ENCODE measurements around the gene AMTN.
"Not testable (repeated sequence)": the region's sequence is repeated elsewhere in the genome, so short reads cannot be mapped to it uniquely, and the experiment has no call there.

Gene AMTN, protein sequence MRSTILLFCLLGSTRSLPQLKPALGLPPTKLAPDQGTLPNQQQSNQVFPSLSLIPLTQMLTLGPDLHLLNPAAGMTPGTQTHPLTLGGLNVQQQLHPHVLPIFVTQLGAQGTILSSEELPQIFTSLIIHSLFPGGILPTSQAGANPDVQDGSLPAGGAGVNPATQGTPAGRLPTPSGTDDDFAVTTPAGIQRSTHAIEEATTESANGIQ

DNA sequence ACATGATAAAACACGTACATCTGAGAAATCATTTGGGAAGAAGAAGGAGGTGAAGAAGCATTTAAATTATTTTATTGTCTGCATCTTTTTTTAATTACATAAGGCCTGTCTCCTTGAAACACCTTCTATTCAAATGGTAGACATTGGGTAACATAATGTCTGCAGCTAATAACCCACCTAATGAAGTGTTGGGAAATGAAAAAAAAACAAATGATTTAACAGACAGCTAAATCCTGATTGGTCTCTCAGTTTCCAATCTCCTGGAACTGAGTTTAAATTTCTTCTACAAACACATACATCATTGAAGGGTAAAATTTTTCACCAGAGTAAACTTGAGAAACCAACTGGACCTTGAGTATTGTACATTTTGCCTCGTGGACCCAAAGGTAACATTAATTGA lies at the start of gene AMTN:
TSS of gene AMTN (plus strand) at position 301 of the 400 bp plus-strand sequence. CDS start 209 bp downstream, outside the sequence.
- FAIRE-seq = no peak

DNA sequence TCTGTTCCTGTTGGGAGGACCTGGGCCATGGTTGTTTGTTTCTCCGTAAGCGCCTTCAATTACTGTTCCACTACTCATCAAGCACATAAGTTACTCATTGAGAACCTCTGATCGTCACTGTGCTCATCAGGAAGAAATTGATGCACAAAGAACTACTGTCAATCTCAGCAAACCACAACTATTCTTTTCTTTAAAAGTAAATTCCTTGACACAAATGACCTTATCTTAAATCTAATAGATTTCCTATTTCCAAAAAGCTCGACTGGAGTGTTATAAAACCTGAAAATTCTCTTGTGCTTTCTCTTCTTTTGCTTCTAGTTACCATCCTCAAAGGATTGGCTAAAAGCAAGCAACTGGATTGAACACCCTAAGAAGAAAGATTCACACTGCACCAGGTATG lies 46.5 kb upstream of the AMTN start, which contains the start of gene MUC7:
TSS of gene MUC7 (plus strand) at position 301 of the 400 bp plus-strand sequence. CDS start 1,825 bp downstream, outside the sequence.
- no peak for FAIRE-seq

DNA sequence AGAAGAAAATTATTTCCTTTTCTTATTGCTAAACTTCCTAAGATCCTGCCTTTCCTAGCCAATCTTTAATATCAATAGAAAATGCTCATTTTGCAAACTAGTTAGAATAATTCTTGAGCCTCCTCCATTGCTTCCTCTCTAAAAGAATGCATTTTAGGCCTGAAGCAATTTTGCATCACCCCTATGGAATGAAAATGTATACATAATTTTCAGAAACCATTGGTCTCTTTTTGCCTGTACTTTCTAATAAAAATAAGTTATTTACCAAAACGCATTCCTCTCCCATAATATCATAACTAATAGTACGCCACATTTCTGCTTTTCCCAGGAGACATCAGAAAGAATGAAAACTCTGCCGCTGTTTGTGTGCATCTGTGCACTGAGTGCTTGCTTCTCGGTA lies 44.7 kb upstream of the AMTN start:
- FAIRE-seq = no peak

DNA sequence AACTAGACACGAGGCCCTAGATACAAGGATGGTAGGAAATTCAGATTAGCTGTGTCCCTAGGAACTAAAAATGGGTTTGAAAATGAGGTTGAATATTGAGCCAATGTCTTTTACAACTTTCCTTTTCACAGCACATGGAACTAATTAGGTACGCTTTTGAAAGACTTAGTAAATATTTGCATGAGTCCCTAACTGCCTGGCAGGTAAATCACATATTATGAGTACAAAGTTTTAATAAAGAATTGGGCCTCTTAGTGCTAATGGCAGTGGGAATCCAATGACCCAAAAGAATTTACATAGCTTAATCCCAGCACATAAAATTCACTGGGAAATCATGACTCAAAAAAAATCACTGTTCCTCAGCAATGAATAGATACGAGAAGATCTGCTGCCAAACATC lies 29.6 kb upstream of the AMTN start:
- FAIRE-seq = no peak

DNA sequence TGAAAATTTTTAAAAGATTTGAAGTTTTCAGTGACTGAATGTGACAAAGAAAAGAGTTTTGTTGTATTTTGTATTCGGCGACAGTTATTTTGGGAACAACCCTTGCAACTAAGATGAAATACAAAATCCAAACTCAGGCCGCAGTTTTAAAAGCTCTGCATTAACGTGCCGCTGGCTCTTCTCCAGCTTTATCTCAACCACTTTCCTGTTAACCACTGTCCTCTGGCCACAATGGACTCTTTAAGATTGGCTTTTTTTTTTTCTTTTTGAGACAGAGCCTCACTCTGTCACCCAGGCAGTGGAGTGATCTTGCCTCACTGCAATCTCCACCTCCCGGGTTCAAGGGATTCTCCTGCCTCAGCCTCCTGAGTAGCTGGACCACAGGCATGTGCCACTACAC lies 22.1 kb upstream of the AMTN start:
- FAIRE-seq = no peak

DNA sequence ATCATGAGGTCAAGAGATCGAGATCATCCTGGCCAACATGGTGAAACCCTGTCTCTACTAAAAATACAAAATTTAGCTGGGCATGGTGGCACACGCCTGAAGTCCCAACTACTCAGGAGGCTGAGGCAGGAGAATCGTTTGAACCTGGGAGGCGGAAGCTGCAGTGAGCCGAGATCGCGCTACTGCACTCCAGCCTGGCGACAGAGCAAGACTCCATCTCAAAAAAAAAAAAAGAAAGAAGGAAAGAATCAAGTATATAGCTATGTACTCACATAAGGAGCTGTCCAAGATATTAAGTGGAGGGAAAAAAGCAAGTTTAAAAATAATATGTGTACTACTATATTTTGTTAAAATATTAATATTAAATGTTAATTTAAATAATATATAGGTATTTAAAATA lies 16.5 kb upstream of the AMTN start:
- peak; percentile 83 for FAIRE-seq

DNA sequence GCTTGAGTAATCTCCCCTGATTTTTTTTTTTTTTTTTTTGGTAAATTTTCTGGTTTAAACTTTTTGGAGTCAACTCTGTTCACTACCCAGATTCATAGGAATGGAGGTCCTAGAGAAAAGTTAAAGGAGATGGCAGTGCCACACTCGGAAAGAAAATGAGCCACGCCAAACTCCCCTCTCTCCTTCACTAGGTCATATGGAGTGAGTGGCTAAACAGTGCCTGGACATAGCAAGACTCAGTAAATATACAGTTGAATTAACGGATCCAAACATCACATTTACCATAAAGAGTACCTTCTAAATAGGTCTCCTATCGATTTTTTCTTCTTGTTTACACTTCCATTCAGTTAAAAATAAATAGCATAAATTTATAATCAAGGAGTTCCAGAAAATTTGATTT lies 13.6 kb upstream of the AMTN start:
- no peak for FAIRE-seq

DNA sequence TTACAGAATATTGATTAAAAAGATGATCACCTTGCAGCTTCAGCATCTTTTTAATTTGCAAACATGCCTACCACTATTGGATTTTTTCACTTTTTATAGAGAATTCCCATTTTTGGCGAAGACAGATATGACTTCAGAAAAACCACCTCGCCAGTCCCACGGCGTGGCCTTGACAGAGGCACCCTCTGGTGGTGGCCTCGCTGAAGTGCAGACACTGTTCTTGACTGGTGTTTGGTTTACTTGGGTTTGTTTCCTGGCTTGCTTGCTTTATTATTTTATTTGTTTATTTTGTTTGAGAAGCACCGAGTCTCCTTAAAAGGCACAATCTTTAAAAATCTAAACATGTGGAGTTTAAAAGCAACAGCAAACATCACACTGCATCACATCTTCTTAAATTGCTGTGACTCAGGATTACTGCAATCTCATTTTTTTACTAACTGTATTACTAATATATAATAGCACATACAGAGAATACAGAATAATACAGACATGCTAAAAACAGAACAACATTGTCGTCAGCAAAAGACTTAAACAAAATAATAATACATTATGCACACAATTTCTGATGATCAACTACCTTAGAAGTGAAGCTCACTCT lies 13.1 kb upstream of the AMTN start:
- peak; percentile 90 for FAIRE-seq

DNA sequence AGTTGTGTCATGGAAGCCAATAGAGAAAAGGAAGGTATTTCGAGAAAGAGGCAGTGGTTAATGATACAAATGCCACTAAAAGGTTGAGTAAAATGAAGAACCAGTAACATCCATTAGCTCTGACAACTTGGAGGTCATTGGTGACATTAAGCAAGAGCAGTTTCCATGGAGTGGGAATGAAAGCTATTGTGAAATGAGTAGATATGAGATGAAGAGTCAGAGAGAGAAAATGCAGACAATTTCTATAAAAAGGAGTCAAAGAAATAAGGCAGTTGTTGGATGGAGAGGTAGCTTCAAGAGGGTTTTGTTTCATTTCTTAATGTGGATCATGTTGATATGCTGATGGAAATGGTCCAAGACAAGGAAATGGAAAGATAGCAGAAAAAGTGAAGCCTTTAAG lies 9.6 kb upstream of the AMTN start:
- FAIRE-seq = no peak

DNA sequence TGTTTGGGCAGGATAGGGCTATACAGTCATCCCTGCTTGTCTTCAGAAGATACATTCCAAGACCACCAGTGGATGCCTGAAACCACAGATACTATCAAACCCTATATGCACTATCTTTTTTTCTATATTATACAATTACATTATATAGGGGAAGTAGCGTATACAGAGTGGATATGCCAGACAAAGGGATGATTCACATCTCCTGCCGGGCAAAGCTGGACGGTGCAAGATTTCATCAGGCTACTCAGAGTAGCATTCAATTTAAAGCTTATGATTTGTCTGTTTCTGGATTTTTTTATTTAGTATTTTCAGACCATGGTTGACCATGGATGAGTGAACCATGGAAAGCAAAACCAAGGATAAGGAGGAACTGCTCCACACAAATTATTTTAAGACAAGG lies 7.0 kb upstream of the AMTN start:
- no peak for FAIRE-seq

DNA sequence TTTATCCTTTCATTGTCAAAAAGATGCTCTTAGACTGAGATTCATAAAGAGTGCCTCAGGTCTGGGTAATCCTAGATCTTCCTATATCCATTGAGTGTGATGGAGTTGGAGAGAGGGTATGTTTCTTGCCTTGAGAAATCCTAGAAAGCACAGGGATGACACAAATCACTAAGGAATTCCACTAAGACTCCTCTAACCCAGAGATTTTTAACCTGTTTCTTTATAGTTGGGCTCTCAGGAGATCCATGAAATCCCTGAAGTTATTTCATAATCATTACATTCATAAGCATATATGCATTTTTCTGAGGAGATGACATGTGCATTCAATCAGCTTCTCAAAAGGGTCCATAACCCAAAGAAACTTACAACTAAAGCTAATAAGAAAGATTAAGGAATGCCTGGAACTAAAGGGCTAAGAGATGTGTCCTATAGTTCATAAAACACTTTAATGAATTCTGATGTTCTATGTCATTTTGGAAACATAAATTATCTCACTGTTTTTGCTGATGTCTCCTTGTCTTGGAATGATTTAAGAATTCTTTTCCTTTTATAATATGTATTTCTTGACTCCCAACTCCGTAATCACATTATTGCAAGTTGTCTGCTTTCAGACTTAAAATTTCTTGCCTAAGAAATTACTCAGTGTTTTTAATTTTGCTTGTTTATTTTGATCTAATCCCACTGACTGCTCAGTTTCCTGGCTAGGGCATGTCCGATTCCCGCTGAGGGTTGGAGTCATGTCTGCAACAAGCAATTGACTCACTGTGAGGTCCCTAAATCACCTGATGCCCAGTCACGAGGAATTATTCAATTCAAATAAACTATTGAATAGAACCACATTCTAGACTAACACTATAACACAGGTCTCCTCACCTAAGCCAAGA lies 2.8 kb upstream of the AMTN start:
- no peak for FAIRE-seq

DNA sequence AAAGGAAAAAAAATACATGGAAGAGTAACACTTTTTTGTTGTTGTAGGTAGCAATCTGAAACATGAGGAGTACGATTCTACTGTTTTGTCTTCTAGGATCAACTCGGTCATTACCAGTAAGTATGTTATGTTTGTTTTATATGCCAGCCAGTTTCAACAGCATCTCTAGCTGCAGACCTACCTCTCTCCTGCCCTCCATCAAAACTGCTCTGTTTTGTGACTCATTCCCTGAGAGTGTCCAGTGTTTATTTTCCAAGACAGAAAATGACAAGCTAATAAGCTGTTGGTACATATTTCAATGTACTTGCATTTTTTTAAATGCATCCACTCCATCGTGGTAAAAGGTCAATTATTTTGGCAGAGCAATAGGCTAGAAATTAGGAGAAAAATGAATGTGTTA lies 347 bp downstream of the AMTN start:
- FAIRE-seq = no peak

DNA sequence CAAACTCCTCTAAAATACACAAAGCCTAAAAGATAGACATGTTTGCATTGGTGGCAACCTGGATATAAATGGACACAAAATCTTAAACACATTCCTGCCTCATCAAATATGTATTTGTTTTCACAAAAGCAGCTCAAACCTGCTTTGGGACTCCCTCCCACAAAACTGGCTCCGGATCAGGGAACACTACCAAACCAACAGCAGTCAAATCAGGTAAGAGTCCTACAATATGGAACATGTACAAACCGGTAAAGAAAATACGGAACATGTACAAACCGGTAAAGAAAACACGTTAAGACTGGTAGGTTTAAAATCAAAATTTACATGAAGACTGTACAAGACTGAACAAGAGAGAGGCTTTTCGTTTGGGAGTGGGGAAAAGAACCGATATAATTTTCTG lies 4.3 kb downstream of the AMTN start:
- FAIRE-seq = no peak

DNA sequence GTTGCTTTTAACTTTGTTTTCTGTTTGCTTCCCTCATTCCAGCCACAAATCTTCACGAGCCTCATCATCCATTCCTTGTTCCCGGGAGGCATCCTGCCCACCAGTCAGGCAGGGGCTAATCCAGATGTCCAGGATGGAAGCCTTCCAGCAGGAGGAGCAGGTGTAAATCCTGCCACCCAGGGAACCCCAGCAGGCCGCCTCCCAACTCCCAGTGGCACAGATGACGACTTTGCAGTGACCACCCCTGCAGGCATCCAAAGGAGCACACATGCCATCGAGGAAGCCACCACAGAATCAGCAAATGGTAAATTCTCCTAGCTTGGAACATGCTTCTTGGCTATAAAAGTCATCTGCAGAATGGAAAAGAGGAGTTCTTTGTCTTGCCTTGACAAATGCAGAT lies 12.6 kb downstream of the AMTN start:
- FAIRE-seq = no peak

DNA sequence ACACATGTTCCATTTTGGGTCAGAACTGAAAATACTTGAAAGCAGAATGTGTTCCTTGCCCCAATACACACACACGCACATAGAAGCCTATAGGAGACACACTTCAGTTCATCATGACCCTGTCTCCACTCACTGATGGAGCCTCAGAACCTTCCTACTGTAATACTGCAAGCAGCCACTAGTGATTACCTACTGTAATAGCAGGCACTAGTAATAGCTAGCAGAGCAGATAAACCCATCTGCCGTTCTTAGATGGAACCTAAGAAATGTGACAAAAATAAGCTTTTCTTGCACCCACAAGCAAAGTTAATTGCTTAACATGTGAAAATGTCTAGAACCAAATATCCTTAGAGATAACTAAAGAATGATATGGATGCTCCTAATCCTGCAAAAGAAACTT lies 13.6 kb downstream of the AMTN start:
- no peak for FAIRE-seq

DNA sequence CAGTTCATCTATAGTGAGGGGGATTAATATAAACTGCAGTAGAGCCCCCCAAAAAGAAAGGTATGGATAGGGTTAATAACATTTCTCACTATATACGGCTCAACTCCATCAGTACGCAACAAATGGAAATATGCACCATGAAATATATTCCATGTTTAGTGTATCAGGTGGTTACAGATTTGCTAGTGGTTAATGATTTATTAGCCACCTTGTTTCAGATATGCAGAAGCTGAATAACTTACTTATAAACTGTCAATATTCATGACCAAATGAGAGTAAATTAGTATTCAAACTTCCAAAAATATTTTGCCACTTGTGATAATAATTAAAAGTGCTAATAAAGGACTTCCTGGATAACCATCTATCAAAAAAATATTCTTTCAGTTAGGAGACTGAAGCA lies 14.8 kb downstream of the AMTN start:
- FAIRE-seq = no peak

DNA sequence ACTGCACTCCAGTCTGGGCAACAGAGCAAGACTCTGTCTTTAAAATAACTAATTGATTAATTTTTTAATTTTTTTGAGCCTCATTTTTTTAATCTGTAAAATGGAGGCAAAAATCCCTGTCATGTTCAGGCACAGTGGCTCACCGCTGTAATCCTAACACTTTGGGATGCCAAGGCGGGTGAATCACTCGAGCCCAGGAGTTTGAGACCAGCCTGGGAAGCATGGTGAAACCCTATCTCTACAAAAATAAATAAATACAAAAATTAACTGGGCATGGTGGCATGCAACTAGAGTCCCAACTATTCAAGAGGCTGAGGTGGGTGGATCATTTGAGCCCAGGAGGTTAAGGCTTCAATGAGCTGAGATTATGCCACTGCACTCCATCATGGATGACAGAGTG lies 15.4 kb downstream of the AMTN start:
- no peak for FAIRE-seq

DNA sequence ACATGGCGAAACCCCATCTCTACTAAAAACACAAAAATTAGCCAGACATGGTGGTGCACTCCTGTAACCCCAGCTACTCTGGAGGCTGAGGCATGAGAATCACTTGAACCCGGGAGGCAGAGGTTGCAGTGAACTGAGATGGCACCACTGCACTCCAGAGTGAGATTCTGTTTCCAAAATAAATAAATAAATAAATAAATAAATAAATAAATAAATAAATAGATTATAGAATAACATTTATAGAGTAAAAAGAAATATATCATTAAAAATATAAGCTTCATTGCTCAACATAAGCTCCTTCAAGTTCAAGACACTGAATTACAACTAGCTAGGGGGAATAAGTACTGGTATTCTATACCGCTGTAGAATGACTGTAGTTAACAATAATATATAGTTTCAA lies 16.5 kb downstream of the AMTN start:
- not testable (repeated sequence) for FAIRE-seq

DNA sequence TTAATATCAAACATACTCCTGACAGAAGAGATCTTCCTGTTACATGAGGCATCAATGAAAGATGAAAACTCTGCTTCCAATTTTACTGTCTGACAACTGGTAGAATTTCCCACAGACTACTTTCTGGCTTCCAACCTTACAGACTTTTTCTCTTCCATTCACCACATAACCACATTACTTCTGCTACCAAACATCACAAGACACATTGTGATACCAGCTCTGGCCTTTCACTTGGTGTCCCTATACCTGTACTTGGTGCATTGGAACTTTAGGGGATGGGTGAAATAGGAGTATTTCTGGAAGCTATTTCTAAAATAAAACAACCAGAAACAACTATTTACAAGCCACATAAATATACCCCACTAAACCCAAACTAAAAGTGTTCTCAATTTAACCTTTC lies 20.5 kb downstream of the AMTN start:
- FAIRE-seq = no peak

DNA sequence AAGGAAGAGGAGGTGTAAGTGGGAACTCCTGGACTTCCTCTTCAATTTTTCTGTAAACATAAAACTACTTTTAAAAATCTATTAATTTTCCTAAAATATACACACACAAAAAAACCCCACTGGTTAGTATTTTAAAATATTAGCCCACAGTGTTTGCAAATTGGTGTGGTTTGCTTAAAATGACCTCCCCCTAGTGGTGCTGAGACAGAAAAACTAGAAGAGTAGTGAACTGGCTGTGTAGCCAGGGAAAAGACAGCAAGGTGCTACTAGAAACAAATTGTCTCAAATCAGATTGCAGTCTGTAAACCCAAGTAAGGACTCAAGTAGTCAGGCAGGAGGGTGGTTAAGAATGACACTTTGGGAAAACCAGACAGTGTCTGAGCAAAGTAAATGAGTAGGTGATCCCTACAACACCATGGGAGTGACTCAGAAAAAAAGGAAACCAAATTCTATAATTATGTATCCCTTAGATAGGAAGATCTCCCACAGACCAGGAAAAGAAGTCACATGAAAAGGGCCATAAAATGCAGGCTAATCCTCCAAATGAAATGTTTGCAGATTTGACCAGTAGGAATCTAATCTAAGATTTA lies 26.0 kb downstream of the AMTN start:
- FAIRE-seq = peak; percentile 57

DNA sequence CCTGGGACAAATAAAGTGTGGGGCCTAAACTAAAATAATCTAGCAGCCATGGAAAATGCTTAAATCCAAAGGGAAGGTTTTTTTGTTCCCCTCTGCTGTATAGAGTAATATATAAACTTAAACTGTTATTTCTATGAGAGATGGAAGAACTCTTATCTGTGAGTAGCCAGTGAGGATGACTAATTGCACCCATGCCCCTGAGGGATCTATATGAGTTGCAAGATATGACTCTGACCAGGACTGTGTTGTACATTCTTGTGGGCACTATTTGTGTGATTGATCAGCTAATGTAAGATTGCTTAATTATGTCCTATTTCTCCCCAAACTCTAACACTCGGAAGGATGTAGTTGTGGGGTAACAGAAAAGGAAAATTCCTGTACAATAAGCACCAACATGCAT lies 38.5 kb downstream of the AMTN start:
- FAIRE-seq = no peak

DNA sequence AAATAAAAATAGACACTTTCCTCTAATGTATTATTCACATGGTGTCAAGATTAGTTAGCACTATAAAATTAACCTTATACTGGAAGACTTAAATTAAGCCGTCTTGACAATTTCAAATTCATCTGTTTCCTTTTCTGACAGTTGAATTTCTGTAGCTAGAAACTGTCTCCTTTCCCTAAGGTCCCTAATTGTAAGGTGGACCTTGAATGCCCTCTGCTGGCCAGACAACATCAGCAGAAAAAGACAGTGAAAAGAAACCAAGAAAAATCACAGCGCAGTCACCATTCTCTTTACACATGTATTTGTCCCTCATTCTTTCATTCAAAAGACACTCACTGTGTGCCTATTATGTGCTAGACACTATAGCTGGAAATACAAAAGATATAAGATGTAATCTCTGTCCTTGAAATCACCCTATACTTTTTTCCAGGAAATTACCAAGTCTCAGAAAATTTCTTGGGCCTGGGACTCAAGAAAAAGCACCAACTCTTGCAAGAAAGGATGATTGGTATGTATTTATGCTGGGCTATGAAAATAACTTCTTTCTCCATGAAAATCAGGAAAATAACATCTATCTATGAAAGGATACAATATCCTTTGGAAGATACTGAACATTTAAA lies 41.0 kb downstream of the AMTN start:
- peak; percentile 94 for FAIRE-seq

DNA sequence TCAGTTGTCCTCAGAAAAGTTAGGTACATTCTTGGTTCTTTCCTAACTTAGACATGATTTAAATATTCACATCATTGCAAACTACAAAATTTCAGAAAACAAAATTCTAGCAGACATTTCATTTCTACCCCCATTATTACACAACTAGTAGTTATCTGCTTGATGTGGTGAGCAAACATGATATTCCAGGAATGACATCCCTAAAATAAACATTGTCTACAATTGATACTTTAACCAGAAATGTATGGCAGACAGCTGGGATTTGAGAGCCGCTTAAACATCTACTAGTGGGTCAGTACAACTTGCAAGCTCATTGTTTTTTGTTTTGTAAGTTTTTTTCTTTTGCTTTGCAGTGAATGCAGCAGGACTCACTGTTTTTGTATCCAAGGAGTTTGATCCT lies 41.6 kb downstream of the AMTN start:
- FAIRE-seq = no peak
